Bone marrow (tissue), 2 donors: Measurements from ENCODE around the gene CCDC107.
A peak's percentile ranks its signal among the peaks of the same experiment; 100 is the strongest.
"Not testable (repeated sequence)": the region's sequence is repeated elsewhere in the genome, so short reads cannot be mapped to it uniquely, and the experiment has no call there.

Experiments used
- DNase-seq, 2 donors: peaks; one replicate each; lab custom pipeline; 2025; lab: John Stamatoyannopoulos, UW

The CCDC107 gene, protein sequence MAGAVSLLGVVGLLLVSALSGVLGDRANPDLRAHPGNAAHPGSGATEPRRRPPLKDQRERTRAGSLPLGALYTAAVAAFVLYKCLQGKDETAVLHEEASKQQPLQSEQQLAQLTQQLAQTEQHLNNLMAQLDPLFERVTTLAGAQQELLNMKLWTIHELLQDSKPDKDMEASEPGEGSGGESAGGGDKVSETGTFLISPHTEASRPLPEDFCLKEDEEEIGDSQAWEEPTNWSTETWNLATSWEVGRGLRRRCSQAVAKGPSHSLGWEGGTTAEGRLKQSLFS

DNA sequence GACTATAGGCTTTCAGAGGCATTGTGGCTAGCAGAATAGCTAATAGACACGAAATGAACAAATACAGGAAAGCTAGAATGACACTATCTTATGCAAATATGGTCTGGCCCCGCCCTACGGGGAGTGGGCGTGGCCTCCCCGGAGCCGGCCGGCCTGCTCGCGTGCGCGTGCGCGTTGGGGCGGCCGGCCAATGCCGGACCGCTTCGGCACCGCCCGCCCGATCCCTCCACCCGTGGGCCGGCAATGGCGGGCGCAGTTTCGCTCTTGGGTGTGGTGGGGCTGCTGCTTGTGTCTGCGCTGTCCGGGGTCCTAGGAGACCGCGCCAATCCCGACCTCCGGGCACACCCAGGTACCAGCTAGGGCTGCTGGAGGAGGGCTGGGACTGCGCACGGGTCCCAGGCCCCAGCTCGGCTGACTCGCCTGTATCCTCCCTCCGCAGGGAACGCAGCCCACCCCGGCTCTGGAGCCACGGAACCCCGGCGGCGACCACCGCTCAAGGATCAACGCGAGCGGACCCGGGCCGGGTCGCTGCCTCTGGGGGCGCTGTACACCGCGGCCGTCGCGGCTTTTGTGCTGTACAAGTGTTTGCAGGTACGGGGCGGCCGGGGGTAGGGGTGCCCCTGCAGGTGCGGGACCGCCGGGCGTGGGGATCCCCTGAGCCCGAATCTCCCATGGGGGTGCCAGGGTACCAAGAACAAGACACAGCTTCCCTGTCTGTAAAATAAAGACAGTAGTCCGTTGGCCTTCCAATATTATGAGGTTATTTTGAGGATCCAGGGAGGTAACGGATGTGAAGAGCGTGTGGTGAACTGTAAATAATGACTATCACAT, at the start of gene CCDC107:
Gene CCDC107 (plus strand): TSS at position 156 of the 831 bp plus-strand sequence. CDS start 88 bp downstream, at position 244.
- peak; percentile 67 to 79 for DNase-seq

- no peak for DNase-seq
These were observed 48.9 kb upstream of the CCDC107 start for GRCh38 chr9:35609001-35609819.

GRCh38 chr9:35609820-35610163, 48.3 kb upstream of the CCDC107 start:
- no peak for DNase-seq

DNA sequence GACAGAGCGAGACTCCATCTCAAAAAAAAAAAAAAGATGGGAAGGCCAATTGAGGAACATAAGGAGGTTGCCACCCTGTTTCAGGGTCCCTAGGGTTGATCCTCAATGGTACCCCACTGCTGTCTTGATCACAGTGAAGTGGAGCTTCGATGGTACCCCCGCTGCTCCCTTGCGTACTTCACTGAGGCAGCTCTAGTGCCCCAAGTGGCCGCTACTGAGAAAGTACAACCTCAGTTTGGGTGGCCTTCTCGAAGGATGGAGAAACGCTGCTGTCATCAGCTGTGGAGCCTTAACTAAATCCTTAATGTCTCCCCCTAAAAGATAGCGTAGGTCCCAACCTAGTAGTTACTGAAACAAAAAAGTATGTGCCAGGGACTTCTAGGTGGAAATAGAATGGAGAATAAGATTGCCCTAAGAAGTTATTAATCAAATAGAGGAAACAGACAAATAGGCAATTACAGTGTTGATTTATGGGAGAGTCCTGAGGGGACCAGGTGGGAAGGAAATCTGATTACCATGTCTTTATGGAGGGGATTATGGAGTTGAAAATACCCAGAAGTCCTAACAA, 46.8 kb upstream of the CCDC107 start:
- peak in 1 of 2 donors; percentile 38 for DNase-seq

- not testable (repeated sequence) for DNase-seq
These were observed 46.0 kb upstream of the CCDC107 start for GRCh38 chr9:35612066-35612465.

- DNase-seq: no peak
These were observed 45.2 kb upstream of the CCDC107 start for GRCh38 chr9:35612843-35613242.

GRCh38 chr9:35615981-35616680, 42.0 kb upstream of the CCDC107 start:
- no peak for DNase-seq

- DNase-seq: peak in 1 of 2 donors; percentile 59
These were observed 41.2 kb upstream of the CCDC107 start for GRCh38 chr9:35616681-35617459.

DNA sequence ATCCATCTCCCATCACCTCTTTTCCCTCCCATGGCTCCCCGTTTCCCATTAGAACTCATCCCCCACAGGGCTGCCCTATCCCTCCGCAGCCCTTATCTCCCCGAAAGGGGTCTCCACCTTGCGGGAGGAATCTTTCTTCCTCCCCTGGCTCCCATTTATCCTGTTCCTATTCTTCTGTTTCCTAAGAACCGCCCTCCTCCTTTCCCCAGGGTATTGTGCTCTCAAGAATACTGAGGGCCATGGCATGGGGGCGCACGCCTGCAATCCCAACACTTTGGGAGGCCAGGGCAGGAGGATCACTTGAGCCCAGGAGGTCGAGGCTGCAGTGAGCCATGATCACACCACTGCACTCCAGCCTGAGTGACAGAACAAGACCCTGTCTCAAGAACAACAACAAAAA, 40.5 kb upstream of the CCDC107 start:
- DNase-seq: no peak

DNA sequence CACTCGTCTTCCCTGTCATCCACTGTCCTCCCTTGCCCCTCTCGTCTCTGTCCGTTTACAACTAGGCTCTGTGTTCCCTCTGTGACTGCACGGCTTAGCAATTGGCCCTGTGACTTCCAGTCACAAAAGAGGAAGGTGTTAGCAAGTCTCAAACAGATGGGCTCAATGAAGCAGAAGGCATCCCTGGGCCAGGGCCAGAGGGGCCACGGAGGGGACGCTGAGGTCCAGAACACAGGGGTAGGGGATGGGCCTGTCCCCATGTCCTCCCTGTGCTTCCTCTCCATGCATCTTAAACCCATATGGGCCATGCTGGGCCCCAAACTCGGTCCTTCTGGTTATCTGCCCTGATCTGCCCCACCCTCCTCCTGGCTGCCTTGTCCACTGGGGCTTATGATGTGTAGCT, 39.8 kb upstream of the CCDC107 start, which contains the start of gene CD72:
Gene CD72 (minus strand): TSS at position 89 of the 403 bp plus-strand sequence. CDS start 110 bp downstream, outside the sequence.
- no peak for DNase-seq

GRCh38 chr9:35618854-35619799, 39.0 kb upstream of the CCDC107 start:
- DNase-seq: peak in 1 of 2 donors; percentile 50

- no peak for DNase-seq
These were observed 38.3 kb upstream of the CCDC107 start for GRCh38 chr9:35619800-35620158.

- no peak for DNase-seq
These were observed 30.5 kb upstream of the CCDC107 start for GRCh38 chr9:35627575-35627974.

DNA sequence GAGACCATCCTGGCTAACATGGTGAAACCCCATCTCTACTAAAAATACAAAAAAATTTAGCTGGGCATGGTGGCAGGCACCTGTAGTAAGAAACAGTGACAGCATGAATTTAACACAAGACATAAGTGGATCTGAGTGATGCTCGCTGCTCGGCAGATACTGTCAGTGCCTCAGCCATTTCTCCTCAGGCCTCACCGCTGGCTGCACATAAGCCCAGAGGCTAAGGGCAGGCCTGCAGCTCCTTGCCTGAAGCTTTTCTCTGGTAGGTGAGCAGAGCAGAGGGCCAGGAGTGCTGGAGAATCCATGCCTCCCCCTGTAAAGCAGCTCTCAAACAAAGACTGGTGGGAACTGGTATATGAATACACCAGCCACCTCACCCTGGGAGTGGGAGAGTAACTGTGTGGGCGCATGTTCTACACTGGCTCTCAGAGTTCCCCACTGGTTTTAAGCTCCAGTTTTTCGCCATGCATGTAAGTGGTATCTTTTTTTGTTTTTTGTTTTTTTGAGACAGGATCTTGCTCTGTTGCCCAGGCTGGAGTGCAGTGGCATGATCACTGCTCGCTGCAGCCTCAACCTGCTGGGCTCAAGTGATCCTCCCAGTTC, 29.6 kb upstream of the CCDC107 start:
- DNase-seq: no peak

DNA sequence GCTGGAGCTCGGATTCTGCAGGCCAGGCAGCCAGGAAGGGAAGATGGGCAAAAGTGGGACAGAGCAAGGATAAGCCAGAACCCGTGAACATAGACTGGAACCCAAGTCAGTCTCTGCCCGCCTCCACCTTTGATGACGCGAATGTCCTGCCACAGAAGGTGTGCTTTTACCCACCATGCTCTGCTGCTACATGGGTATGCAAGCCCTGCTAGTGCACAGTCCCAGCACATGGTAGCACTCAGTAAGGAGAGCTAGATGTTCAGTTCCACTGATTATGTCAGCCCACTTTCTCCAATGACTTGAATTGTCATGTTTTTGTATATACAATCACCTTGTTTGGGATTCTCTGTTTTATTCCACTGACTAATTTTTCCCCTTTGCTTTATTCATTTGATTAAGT, 28.5 kb upstream of the CCDC107 start:
- no peak for DNase-seq

DNA sequence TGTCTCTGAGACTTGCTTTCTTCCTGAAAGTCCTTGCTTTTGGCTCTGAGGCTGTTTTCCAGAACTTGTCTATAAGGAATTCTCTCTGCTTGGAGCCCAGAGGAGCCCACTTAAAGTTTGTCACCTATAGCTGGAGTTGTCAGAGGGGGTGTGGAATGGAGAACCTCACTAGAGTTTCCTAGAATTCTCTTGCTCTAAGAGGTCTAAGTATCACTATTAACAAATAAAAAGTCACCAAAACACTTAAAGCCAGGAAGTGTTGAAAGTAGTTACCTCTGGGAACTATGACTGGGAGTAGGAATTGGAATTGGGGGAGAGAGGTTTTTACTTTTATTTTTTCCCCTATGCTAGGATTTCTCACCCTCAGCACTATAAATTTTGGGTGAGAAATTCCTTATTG, 22.4 kb upstream of the CCDC107 start:
- no peak for DNase-seq

DNA sequence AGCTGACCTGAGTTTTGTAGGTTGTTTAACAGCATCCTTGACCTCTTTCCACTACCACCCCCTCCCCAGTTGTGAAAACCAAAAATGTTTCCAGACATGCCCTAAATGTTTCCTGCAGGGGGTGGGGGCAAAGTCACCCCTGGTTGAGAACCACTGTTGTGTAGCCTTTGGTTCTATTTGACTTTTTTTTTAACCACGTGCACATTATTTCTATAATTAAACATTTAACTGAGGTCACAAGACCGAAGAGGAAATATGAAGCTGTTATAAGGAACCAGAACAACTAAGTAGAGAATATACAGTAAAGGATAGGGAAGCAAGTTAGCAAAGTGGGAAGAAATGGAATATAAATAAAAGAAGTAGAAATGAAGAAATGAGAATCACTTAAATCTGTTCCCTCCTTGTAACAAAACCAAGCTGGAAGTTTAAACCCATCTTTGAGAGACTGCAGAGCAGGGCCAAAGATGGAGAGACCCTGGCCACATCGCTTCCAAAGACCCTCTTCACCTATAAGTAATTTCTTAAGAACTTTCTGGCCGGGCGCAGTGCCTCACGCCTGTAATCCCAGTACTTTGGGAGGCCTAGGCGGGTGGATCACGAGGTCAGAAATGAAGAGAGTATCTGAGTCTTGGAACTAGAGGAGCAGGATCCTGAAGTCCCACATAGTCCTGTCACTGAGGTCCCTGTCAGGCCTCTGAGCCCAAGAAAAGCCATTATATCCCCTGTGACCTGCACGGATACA, 21.8 kb upstream of the CCDC107 start:
- peak in 1 of 2 donors; percentile 54 for DNase-seq

GRCh38 chr9:35636877-35637246, 21.2 kb upstream of the CCDC107 start:
- DNase-seq: not testable (repeated sequence)
